ENCODE results near the gene RAB25.
"Not testable (repeated sequence)": the region's sequence is repeated elsewhere in the genome, so short reads cannot be mapped to it uniquely, and the experiment has no call there.

The RAB25 gene

DNA sequence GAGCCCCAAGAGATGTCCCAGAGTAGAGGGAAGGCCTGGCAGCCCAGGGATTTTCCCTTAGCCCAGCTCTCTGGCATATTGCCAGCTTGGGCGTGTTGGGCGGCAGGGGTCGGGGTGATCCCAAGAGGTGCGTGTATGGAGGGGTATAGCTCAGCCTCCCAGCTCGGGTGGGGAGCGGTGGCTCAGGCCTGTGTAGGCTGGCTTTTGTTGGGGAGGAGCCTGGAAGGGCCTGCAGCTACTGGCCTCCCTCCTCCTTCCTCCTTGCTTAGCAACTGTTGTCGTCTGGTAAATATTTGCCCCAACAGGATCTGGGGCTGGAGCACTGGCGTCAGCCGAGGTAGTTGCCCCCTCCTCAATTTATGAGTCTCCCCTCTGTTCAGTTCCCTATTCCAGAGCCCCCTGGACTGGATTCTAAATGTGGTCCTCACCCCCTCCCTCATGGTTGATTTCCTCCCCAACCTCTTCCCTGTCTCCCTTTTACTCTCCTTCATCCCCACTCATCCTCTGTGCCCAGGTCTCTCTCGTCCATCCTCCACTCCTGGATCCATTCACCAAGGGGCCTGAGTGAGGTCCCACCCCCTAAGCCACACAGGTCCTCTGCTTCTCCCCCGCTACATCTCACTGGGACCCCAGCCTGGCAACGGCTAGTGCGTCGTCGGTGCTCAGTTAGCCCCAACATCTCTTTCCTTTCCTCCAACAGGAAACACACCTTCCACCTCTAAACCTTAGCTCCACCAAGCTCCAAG lies 43.3 kb downstream of the RAB25 start:
- peak; percentile 94 for DNase-seq

DNA sequence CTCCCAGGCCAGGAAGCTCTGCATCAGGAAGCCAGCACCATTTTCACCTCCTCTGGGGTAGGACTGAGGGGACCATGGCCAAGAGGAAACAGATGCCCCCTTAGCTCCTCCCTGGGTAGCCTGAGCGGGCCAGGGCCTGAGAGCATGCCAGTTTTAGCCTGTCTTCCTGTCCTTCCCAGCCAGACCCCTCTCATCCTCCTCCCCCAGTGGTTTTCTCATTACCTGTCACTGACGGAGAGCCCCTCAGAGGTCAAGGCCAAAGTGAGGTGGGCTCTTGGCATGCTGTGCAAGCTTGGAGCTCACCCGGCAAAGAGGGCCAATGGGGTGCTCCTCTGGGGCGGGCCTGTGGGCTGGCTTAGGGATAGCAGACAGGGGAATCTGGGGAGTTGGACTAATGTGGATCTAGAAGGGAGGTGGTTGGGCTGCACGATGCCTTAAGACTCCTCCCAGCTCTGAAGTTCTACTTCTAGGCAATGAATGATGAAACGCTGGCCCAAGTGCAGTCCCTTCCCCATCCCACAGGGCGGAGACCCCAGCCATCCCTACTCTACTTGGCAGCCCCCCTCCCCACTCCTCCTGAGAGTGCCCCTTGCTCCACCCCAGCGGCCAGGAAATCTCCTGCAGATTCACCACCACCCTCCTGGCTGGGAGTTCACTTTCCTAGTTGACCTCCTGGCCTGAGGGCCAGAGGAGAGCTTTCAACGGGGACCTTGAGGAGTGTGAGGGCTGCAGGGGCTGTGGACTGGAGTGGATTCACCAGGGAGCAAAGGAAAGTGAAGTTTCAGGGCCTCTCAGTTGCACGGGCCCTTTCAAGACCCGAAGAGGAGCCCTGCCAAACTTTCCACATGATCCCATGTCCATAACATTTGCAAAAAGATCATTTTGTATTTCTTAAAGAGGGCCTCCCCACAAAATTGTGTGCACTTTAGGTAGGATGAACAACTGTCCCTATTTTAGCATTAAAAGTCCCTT lies 44.2 kb downstream of the RAB25 start:
- DNase-seq: peak; percentile 80

DNA sequence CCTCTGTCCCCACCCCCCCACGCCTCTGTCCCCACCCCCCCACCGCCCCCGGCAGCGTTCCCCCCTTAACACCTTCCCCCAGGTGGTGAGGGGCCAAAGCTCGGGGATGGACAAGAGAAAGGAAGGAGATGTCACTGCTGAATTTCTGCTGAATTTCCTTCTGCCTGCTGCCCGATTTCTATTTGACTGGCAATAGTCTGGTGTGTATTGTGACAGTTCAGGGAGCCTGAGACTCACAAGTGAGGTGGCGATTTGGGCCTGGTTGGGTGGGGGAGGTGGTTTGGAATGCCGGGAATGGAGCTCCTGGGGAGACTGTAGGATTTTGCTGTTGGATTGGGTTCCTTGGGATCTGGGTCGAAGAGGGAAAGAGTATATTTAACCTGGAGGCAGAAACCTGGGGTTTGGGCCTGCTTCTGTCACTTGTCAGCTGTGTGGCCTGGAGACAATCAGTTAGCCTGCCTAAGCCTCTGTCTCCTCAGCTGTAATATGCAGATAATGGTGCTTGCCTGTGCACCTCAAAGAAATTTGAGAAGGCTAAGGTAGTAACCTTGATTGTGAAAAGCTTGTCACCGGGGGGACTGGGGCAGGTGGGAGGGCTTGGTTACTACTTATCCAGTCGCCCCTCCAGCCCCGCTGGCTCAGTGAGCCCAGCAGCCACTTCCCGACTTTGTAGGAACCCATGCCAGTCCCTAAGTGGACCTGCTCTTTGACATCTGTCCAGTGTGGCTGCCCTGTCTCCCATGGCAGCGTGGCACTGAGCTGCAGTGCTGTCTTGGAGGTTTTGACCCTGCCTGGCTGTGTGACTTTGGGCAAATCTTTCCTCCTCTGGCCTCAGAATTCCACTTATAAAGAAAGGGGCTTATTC lies 45.9 kb downstream of the RAB25 start:
- no peak for DNase-seq

DNA sequence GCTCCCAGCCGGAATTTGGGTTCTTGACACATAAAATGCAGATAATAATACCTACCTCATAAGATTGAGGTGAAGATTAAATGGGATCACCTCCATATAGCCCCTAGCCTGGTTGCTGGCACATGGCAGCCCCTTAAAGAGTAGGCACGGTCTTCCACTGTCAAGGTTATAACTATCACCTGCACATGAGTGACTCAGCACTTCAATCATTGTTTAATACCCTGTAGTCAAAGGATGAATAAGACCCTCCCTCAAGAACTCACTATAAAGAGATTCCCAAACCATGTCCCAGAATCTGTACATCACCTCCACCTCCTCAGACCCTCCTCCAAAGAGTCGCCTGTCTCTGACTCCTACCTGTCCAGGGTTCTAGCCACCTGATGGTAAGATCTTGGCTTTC lies 47.1 kb downstream of the RAB25 start:
- no peak for DNase-seq

DNA sequence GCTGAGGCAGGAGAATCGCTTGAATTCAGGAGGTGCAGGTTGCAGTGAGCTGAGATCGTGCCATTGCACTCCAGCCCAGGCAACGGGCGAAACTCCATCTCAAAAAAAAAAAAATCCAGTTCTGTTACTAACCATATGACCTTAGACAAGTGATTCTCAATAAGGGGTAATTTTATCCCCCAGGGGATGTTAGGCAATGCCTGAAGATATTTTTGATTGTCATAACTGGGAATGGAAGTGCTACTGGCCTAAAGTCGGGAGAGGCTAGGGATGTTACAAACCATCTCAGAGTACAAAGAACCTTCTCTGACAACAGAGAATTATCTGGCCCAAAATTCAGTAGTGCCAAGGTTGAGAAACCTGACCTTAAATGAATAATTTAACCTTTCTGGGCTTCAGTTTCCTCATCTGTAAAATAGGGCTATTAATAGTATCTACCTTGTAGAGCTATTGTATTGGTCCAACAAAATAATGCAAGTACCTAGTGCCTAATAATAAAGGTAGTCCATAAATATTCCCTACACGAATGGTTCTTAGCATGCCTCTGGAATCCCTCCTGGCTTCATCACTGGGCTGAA lies 47.8 kb downstream of the RAB25 start:
- no peak for DNase-seq

DNA sequence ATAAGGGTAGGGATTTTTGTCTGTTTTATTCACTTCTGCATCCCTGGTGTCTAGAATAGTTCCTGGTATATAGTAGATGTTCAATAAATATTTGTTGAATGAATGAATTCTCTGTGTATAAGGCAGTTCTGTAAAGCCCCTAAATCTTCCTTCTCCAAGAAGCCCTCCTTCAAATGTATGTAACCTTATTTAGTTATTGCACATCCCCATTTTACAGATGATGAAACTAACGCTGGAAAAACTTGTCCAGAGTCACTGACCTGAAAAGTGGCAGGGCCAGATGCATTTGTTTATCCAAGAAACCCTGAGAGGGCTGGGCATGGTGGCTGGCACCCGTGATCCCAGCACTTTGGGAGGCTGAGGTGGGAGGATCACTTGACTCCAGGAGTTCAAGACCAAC lies 49.3 kb downstream of the RAB25 start:
- DNase-seq: no peak

DNA sequence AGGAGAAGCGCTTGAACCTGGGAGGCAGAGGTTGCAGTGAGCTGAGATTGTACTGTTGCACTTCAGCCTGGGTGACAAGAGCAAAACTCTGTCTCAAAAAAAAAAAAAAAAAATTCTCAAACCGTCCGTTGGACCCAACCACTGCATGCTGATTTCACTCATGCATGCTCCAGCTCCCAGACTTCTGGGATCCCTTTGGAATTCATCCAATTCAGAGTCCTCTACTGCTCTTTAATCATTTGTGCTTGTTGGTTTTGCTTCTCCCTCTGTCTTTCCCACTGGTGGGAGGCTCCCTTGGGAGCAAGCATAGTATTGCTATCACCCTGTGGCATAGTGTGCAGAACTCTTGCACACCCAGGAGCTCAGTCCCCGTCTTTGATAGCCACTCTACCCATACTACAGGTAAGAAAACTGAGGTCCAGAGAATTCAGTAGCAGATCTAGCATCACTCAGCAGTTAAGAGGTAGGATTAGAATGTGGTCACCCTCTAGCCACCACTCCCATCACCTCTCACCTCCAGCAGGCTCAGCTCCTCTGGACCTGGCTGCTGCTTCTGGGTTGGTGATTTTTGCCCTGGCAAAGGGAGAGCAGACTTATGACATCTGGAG lies 50.5 kb downstream of the RAB25 start:
- DNase-seq: no peak

DNA sequence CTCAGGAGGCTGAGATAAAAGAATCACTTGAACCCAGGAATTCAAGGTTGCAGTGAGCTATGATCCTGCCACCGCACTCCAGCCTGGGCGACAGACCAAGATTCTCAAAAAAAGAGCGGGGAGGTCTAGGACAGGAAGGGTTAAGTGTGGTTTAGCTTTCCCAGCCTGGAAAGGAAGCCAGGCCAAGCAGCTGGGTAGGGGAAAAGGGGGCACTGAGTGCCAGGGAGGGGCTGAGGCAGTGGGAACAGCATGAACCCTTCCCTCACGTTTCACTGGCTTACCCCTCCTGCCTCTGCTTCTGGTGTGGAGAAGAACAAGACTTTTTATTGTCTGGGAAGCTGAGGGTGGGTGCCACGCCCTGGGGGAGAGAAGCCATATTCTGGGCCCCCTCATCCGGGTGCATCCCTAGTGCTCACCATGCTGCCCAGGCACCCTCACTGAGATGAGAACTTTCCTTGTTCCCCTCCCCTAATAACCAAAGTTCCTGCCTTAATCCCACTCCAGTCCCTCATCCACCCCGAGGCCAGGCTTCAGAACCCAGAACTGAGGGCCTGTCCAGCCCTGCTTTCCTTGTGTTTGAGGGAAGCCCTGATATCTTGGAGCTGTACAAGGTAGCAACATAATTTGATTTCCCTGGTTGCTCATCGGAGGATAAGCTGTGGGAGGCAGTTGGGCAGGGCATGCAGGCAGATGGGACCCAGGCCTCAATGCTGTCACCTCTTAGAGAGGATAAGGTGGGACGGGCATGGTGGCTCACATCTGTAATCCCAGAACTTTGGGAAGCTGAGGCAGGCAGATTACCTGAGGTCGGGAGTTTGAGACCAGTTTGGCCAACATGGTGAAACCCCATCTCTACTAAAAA lies 51.5 kb downstream of the RAB25 start:
- DNase-seq: peak; percentile 70

DNA sequence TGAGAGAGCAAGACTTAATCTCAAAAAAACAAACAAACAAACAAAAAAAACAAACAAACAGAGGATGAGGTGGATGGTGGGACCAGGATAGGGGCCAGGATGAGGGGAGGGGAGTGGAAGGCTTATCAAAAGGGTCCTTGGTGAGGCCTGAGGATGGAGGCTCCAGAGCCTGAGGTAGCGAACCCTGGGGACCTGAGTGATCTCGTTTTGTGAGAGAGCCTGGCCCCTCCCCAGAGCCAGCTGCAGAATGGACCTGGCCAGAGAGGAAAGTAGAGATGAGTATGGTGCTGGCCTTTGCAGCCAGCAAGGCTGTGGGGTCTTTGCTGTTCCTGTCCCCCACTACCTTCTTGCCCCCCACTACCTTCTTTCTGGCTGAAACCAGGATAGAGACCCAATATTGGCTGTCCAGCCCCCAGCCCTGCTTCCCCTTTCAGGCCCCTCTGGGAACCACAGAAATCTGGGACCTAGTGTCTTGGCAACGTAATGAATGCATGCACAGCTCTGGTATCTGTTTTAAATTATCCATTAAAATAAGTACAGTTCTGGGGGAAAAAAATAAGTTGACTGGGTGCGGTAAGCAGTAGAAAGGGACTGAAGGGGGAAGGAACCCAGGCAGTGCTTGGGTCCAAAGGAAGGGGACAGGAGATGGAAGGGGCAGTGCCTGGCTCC lies 52.5 kb downstream of the RAB25 start:
- DNase-seq: peak; percentile 58

DNA sequence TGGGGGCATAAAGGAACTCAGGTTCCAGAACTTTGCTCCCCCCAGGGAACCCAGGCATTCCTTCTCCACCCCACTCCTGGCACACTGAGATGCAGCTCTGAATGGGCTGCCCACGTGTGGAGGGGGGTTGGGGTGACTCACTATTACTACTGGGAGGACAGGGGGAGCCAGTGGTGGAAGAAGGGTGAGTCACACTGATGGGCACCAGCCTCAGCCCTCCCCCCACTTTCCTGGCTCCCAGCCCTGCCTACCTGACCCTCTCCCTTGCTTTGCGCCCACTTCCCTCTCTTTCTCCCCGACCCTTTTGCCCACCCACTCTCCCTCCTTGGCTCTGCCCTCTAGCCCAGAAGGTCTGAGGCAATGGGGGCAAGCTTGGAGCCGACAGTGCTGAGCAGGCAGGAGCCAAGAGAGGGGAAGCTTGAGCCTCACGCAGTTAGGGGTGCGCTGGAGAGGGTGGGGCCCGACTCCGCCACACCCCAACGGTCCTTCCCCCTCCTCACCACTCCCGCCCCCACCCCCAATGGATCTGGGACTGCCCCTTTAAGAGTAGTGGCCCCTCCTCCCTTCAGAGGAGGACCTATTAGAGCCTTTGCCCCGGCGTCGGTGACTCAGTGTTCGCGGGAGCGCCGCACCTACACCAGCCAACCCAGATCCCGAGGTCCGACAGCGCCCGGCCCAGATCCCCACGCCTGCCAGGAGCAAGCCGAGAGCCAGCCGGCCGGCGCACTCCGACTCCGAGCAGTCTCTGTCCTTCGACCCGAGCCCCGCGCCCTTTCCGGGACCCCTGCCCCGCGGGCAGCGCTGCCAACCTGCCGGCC lies 53.4 kb downstream of the RAB25 start, which contains the start of gene LMNA:
TSS of gene LMNA (plus strand) at position 611 of the 818 bp plus-strand sequence. CDS start 208 bp downstream, outside the sequence.
- peak; percentile 95 for DNase-seq

DNA sequence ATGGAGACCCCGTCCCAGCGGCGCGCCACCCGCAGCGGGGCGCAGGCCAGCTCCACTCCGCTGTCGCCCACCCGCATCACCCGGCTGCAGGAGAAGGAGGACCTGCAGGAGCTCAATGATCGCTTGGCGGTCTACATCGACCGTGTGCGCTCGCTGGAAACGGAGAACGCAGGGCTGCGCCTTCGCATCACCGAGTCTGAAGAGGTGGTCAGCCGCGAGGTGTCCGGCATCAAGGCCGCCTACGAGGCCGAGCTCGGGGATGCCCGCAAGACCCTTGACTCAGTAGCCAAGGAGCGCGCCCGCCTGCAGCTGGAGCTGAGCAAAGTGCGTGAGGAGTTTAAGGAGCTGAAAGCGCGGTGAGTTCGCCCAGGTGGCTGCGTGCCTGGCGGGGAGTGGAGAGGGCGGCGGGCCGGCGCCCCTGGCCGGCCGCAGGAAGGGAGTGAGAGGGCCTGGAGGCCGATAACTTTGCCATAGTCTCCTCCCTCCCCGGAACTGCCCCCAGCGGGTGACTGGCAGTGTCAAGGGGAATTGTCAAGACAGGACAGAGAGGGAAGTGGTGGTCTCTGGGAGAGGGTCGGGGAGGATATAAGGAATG lies 54.1 kb downstream of the RAB25 start:
- DNase-seq: no peak

DNA sequence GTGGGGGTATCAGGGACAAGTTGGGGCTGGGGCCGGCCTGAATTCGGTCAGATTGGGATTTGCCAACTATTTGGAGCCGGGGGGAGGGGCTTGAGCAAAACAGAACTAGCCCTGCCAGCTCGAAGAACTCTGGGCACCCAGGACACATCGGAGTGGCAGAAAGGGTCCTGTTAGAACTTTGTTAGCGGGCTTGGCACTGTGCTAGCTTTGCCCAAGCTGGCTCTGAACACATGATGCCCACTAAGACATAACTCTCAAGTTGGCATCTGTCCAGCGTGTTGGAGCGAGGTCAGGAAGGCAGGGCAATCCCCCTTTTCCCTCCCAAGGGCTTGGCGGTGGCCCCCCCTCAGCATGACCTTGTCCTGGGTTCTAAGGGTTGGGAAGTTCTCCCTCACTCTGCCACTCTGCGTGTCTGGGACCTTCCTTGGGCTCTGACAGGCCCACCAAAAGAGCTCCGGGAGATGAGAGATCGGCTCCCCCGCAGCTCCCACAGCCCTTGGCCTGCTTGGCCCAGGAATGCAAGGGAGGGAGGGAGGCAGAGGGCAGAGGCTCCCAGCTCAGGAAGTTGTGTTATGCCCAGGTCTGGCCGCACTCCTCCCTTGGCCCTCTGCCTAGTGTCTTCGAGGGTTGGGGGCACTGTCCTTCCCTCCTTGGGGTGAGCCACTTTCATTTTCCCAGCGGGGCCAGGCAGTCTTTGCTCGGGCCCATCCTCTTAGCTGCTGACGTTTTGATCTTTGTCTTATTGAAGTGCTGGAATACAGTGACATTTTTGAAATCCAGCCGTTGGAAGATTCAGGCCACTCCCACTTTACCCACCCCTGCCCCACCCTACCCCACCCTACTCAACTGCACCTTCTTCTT lies 54.8 kb downstream of the RAB25 start:
- DNase-seq: peak; percentile 83

DNA sequence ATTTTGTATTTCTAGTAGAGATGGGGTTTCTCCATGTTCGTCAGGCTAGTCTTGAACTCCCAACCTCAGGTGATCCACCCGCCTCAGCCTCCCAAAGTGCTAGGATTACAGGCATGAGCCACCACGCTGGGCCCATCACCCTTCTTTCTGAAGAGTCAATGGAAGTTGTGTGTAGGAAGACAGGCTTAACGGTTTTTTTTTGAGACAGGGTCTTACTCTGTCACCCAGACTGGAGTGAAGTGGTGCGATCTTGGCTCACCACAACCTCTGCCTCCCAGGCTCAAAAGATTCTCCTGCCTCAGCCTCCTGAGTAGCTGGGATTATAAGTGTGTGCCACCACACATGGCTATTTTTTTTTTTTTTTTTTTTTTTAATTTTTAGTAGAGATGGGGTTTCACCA lies 55.8 kb downstream of the RAB25 start:
- not testable (repeated sequence) for DNase-seq

DNA sequence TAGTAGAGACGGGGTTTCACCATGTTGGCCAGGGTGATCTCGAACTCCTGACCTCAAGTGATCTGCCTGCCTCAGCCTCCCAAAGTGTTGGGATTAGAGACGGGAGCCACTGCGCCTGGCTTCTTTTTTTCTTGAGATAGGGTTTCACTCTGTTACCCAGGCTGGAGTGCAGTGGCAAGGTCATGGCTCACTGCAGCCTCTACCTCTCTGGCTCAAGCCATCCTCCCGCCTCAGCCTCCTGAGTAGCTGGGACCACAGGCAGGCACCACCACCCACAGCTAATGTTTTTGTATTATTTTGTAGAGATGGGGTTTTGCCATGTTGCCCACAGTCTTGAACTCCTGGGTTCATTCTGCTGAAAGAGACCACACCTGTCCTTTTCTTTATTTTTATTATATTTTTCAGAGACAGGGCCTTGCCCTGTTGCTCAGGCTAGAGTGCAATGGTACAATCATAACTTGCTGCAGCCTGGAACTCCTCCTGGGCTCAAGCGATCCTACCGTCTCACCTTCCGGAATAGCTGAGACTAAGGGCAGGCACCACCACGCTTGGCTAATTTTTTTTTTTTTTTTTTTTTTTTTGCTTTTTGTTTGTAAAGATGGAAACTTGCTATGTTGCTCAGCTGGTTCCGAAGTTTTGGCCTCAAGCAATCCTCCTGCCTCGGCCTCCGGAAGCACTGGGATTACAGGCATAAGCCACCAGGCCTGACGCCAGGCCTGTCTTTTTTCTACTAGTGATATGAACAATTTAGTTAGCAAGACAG lies 56.6 kb downstream of the RAB25 start:
- no peak for DNase-seq

DNA sequence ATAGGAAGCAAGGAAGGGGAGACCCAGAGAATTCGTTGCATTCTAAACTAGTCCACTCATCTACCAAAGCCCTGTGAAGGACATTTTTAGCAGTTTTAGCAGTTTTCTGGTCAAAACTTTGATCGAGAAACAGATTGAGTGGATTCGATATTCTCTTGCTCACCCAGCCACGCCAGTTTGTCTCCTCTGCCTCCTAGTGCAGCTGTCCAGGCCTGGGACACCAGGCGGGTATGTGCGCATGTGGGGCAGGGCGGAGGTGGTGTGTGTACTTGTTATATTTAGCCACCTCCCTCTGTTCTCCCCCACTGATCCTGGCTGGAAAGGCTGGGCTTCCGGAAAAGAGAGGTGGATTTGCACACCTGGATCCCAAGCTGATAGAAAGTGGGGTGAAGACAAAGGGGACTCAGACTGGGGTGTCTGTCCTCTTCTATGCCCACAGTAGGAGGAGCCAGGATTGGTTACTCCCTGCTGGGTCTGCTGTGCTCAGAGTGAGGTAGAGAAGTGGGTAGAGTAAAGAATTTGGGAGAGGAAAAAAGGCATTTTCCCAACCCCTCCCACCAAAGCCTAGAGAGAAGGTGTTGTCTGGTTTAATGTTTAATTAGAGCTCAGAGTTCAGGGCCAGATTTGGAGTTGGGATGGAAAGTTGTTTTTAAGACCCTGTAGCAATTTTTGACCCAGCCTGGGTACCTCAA lies 57.4 kb downstream of the RAB25 start:
- peak; percentile 75 for DNase-seq

DNA sequence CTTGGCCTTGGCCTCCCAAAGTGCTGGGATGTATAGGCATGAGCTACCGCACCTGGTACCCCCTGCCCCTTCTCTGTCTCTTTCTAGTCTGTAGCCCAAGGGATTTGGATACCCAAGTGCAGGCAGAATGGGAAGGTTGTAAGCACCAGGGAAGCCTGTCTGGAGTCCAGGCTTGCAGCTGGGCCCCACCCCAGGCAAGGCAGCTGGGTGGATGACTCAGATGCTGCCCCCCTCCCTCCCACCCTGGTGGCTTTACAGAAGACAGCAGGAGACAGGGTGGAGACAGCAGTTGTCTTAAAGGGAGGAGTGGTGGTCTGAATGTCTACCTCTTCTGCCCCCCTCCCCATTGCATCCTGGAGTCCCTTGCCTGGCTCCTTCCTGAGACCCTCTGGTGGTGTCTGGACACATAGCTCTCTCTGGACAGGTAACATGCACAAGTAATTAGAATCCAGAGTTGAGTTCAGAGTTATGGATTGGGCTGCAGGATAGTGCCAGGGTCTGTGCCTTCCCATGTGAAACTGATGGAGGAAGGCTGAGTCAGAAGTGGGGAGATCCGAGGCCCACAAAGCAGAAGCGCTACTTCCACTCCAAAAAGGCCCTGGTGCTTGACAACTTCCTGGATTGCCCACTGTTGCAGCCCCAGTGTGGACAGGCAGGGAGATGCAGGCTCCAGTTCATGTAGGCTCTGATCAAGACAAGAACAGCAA lies 58.7 kb downstream of the RAB25 start:
- DNase-seq: peak; percentile 83
